Measurements from ENCODE around the gene CROT.
A peak's percentile ranks its signal among the peaks of the same experiment; 100 is the strongest.

The CROT gene

GRCh38 chr7:87411186-87411585 is 65.7 kb downstream of the CROT start:
- no peak overlapping the region for H3K27ac ChIP-seq
- DNase-seq (ENCODE audit: low read depth, low spot score), result no peak

- no peak overlapping the region for H3K27ac ChIP-seq
- no peak for DNase-seq (ENCODE audit: low read depth, low spot score)
Measured at GRCh38 chr7:87413029-87413428, 67.6 kb downstream of the CROT start.

GRCh38 chr7:87413951-87414793 is 68.7 kb downstream of the CROT start:
- DNase-seq (ENCODE audit: low read depth, low spot score), result peak; percentile 39
- peak overlapping the region; percentile 60 for H3K27ac ChIP-seq

- no peak for DNase-seq (ENCODE audit: low read depth, low spot score)
- H3K27ac ChIP-seq, result peak overlapping the region; percentile 60
Measured at GRCh38 chr7:87414794-87415188, 69.3 kb downstream of the CROT start.

- H3K27ac ChIP-seq, result no peak overlapping the region
- no peak for DNase-seq (ENCODE audit: low read depth, low spot score)
Measured at GRCh38 chr7:87416682-87417587, 71.5 kb downstream of the CROT start.

- DNase-seq (ENCODE audit: low read depth, low spot score), result no peak
- H3K27ac ChIP-seq, result no peak overlapping the region
Measured at GRCh38 chr7:87420173-87420572, 74.7 kb downstream of the CROT start.

GRCh38 chr7:87424075-87424474 is 78.6 kb downstream of the CROT start:
- no peak for DNase-seq (ENCODE audit: low read depth, low spot score)
- H3K27ac ChIP-seq, result no peak overlapping the region

- no peak for DNase-seq (ENCODE audit: low read depth, low spot score)
- no peak overlapping the region for H3K27ac ChIP-seq
Measured at GRCh38 chr7:87426160-87426559, 80.7 kb downstream of the CROT start.

GRCh38 chr7:87427288-87427687 is 81.8 kb downstream of the CROT start:
- DNase-seq (ENCODE audit: low read depth, low spot score), result no peak
- H3K27ac ChIP-seq, result no peak overlapping the region

- DNase-seq (ENCODE audit: low read depth, low spot score), result no peak
- no peak overlapping the region for H3K27ac ChIP-seq
Measured at GRCh38 chr7:87432536-87432935, 87.1 kb downstream of the CROT start.

- no peak overlapping the region for H3K27ac ChIP-seq
- no peak for DNase-seq (ENCODE audit: low read depth, low spot score)
Measured at GRCh38 chr7:87435546-87435945, 90.1 kb downstream of the CROT start.

GRCh38 chr7:87445897-87446296 is 100.4 kb downstream of the CROT start:
- DNase-seq (ENCODE audit: low read depth, low spot score), result no peak
- no peak overlapping the region for H3K27ac ChIP-seq

- no peak overlapping the region for H3K27ac ChIP-seq
- no peak for DNase-seq (ENCODE audit: low read depth, low spot score)
Measured at GRCh38 chr7:87447116-87447635, 101.7 kb downstream of the CROT start.

GRCh38 chr7:87448388-87448787 is 102.9 kb downstream of the CROT start:
- H3K27ac ChIP-seq, result no peak overlapping the region
- no peak for DNase-seq (ENCODE audit: low read depth, low spot score)
